GM18873 (cell line): Measurements from ENCODE around the gene CPS1.

ENCODE experiments used
- ATAC-seq: cut with Tn5 transposase; IDR thresholded peaks from one replicate; pipeline ENCODE4 v1.9.1; 2021; ENCODE audit warnings: mild to moderate bottlenecking, moderate library complexity, moderate number of reproducible peaks; ENCODE audit not compliant: unreplicated experiment, low FRiP score

Gene CPS1

GRCh38 chr2:210671065-210671464 is 114.7 kb downstream of the CPS1 start:
- no peak for ATAC-seq

GRCh38 chr2:210673117-210673516 is 116.7 kb downstream of the CPS1 start:
- no peak for ATAC-seq

- ATAC-seq = no peak
Measured at GRCh38 chr2:210676067-210676466, 119.7 kb downstream of the CPS1 start.

- no peak for ATAC-seq
Measured at GRCh38 chr2:210681491-210681890, 125.1 kb downstream of the CPS1 start.

- no peak for ATAC-seq
Measured at GRCh38 chr2:210686401-210686800, 130.0 kb downstream of the CPS1 start.

GRCh38 chr2:210687786-210688470 is 131.5 kb downstream of the CPS1 start:
- no peak for ATAC-seq

- no peak for ATAC-seq
Measured at GRCh38 chr2:210707900-210708299, 151.5 kb downstream of the CPS1 start.

- ATAC-seq = no peak
Measured at GRCh38 chr2:210713122-210713521, 156.7 kb downstream of the CPS1 start.

GRCh38 chr2:210715560-210716082 is 159.2 kb downstream of the CPS1 start:
- ATAC-seq = no peak

GRCh38 chr2:210718503-210718902 is 162.1 kb downstream of the CPS1 start:
- no peak for ATAC-seq

GRCh38 chr2:210722092-210722491 is 165.7 kb downstream of the CPS1 start:
- no peak for ATAC-seq

GRCh38 chr2:210727549-210727948 is 171.2 kb downstream of the CPS1 start:
- ATAC-seq = no peak
